Measurements from ENCODE around the gene PLXNA4.

DNA sequence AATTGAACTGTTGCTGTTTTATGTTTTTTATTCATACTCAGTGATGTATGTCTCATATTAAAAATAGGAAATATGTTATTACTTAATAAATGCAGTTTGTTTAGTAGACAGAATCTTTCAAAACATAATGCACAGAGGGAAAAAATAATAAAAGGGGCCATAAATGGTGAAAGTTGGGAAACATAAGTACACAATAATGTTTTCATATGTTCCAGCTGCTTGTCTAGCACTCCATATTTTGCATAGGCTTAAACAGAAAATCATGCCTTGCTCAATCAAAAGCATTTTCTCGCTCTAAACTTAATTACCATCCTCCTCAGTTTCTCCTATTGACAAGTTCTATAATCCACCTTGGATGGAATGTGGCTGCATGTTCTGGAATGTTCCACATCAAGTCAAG is 333.2 kb downstream of the PLXNA4 start:
- TF ChIP-seq, protein P1, sequence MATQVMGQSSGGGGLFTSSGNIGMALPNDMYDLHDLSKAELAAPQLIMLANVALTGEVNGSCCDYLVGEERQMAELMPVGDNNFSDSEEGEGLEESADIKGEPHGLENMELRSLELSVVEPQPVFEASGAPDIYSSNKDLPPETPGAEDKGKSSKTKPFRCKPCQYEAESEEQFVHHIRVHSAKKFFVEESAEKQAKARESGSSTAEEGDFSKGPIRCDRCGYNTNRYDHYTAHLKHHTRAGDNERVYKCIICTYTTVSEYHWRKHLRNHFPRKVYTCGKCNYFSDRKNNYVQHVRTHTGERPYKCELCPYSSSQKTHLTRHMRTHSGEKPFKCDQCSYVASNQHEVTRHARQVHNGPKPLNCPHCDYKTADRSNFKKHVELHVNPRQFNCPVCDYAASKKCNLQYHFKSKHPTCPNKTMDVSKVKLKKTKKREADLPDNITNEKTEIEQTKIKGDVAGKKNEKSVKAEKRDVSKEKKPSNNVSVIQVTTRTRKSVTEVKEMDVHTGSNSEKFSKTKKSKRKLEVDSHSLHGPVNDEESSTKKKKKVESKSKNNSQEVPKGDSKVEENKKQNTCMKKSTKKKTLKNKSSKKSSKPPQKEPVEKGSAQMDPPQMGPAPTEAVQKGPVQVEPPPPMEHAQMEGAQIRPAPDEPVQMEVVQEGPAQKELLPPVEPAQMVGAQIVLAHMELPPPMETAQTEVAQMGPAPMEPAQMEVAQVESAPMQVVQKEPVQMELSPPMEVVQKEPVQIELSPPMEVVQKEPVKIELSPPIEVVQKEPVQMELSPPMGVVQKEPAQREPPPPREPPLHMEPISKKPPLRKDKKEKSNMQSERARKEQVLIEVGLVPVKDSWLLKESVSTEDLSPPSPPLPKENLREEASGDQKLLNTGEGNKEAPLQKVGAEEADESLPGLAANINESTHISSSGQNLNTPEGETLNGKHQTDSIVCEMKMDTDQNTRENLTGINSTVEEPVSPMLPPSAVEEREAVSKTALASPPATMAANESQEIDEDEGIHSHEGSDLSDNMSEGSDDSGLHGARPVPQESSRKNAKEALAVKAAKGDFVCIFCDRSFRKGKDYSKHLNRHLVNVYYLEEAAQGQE (IDR thresholded peaks at IDR 0.05; ENCODE audit: borderline replicate concordance) = no peak
- TF ChIP-seq, protein P1 (CRISPR knock-in tag; IDR thresholded peaks at IDR 0.05; ENCODE audit: low read depth) = no peak
- TF ChIP-seq ZNF780A (CRISPR knock-in tag; IDR thresholded peaks at IDR 0.05) = no peak
- TF ChIP-seq, protein P2, sequence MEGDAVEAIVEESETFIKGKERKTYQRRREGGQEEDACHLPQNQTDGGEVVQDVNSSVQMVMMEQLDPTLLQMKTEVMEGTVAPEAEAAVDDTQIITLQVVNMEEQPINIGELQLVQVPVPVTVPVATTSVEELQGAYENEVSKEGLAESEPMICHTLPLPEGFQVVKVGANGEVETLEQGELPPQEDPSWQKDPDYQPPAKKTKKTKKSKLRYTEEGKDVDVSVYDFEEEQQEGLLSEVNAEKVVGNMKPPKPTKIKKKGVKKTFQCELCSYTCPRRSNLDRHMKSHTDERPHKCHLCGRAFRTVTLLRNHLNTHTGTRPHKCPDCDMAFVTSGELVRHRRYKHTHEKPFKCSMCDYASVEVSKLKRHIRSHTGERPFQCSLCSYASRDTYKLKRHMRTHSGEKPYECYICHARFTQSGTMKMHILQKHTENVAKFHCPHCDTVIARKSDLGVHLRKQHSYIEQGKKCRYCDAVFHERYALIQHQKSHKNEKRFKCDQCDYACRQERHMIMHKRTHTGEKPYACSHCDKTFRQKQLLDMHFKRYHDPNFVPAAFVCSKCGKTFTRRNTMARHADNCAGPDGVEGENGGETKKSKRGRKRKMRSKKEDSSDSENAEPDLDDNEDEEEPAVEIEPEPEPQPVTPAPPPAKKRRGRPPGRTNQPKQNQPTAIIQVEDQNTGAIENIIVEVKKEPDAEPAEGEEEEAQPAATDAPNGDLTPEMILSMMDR (IDR thresholded peaks at IDR 0.05 in 2 of 3, conservative IDR thresholded peaks at IDR 0.05 in 1 of 3; ENCODE audit: insufficient read depth in 2 of 3, low read depth in 1 of 3, low read length in 3 of 3) = no peak
